Activated CD4-positive, alpha-beta T cell treated with anti-CD3 and anti-CD28 coated beads for 24 hours (primary cell): ENCODE data around the gene ERN1.
A peak's percentile ranks its signal among the peaks of the same experiment; 100 is the strongest.
"Not testable (repeated sequence)": the region's sequence is repeated elsewhere in the genome, so short reads cannot be mapped to it uniquely, and the experiment has no call there.

ENCODE experiments used
- DNase-seq, 2 donors: peaks; one replicate each; pipeline ENCODE4 v3.0.0-alpha.2; 2020; ENCODE audit warnings: low read depth in 2 of 2

ERN1 gene

DNA sequence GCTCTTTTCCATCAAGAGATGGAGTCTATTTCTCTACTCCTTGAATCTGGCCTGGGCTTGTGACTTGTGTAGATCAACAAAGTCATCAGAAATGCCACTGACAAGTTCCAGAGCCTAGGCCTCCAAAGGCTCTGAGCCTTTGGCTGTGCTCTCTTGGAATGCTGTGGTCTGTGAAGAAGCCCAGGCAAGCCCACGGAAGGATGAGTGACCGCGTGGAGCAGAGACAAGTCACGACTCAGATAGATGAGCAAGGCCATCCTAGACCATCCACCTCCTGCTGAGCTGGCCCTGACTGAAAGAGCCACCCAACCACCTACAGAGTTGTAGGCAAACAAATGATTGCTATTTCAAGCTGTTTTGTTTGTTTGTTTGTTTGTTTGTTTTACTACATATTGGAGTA lies 97.9 kb downstream of the ERN1 start:
- DNase-seq: no peak

DNA sequence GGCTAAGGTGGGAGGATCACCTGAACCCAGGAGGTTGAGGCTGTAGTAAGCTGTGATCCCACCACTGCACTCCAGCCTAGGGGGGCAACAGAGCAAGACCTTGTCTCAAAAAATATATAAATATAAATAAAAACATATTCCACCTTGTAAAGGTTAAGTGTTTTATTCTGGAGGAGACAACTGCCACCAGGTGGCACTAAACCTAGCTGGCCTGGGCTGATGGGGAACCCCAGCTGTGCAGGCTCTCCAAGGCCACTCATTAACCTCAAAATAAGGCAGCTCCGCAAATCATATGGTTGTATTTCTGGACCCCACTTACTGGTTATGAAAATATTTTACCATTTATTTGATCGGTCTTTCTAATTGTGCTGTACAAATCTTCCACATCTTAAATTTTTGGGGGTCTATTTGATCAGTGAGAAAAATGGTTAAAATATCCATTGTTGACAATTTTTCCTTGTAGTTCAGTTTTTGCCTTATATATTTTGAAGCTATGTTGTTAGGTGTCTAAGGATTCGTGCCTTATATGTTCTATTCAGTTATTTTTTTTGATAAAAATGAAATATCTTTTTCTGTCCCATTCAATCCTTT lies 101.0 kb downstream of the ERN1 start:
- DNase-seq: peak; percentile 59 to 64

DNA sequence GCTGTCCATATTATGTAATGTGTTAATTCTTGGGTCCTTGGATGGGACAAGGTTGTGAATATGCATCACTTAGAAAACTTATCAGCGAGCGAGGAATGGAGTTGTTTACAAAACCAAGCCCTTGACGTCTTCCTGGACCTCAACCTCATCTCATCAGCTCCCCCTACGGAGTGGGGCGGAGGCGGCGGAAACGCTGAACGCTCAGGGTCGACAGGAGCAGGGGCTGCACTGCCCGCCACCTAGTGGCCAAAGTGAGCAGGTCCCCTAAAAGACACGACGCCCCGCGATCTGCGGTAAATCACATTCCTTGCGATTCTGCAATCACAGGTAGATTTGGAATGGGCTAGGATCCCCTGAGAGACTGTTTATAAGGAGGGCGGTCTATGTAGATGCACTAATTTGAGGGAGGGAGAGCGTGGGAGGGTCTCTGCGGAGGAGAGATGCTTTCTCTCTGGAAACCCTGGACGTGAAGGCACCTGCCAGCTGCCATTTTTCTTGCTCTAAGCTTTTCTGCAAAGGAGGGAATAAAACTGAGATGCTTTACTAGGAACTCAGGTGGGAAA lies 104.1 kb downstream of the ERN1 start:
- DNase-seq: peak; percentile 78 to 83

DNA sequence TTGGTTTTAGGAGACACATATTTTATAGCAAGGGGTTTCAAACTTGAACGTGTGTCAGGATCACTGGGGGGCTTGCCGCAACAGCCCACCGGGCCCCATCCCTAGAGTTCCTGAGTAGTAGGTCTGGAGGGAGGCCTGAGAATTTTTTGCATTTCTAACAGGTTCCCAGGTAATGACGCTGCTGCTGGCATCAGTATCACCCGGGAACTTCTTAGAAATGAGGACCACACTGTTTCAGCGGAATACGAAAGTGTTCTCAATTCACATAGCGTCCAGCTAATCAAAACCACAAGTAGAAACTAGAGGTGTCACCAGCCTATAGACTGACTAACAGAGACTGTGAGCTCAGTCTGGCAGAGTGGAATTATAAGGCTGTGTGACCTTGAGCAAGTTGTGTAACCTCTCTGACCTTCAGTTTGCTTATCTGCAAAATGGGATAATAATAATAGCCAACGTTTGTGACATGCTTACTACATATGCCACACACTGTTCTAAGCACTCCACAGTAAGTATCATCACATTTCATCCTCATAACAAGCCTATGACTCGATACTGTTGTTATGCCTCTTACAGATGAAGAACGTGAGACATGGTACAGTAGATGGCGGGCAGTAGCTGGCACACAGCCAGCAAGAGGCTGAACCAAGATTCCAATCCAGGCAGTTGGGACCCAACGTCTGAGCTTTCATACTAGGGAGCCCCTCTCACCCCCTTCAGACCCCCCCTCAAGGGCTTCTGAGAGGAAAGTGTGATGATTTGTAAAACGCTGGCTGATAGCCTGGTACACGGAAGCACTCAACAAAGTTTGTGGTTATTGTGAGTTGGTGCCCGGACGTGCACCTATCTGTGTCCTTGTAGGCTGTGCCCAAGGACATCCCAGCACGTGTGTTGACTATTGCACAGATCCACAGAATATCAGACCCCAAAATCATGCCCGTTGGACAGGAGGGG lies 104.9 kb downstream of the ERN1 start:
- no peak for DNase-seq

DNA sequence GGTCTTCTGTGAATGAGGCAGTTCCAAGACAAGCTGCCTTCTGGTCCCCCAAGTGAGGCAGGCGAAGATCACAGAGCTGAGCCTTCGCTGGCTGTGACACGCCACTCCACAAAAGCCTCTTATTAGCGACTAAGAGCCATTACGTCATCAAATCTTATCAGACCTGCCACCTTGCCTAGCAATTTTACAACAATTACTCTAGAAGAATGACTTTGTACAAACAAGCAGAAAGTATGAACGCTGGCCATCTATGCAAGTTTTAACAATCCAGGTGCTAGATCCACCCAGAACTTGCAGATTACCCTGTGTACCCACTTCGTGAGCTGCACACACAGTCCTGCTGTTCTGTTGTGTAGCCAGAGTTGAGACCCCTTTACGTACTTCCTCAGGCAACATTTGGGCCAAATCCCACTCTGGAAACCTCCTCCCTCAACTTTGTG lies 105.7 kb downstream of the ERN1 start:
- no peak for DNase-seq

DNA sequence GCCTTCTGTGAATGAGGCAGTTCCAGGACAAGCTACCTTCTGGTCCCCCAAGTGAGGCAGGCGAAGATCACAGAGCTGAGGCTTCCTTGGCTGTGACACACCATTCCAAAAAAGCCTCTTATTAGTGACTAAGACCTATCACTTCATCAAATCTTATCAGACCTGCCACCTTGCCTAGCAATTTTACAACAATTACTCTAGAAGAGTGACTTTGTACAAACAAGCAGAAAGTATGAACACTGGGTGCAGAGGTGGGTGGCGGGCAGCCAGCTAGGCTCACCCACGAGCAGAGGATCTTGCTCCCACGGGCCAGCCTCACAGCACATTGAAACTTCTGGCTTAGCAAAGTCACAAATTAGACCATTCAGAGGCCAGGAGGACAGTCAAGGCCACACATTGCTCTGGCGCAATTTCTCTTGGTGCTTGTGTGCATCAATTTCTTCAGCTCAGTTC lies 107.3 kb downstream of the ERN1 start:
- DNase-seq: no peak

DNA sequence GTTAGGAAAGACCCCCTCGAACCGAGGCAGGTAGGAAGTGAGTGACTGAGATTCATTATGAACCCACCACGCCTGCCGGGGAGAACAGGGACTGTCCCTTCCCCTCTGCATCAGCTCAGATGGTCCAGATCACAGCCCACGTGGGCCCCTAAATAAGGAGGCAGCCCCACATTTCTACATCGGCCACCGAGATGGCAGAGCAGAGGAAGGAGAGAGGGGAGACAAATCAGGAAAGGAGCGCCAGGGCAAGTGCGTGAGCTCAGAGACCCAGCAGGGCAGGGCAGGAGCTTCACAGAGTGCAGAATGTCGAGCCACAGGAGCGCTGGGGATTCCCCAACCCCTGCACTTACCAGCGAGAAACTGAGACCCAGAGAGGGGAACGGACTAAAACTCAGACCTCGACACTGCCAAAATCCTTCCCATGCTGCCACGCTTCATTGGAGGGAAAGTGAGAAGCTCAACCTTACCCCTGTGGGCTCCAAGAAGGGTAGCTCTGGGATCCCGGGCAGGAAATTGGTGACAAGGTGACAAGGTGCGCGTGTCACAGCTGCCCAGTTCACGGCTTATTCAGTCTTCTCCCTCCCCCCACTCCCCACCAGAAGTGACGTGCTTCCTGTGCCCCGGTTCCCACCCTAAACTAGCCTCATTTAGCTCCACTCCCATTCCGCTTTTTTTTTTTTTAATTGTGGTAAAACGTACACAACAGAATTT lies 109.7 kb downstream of the ERN1 start, which contains the start of gene ICAM2:
TSS of gene ICAM2 (minus strand) at position 578 of the 711 bp plus-strand sequence. CDS start 13,942 bp downstream, outside the sequence.
- DNase-seq: peak; percentile 73 to 74

DNA sequence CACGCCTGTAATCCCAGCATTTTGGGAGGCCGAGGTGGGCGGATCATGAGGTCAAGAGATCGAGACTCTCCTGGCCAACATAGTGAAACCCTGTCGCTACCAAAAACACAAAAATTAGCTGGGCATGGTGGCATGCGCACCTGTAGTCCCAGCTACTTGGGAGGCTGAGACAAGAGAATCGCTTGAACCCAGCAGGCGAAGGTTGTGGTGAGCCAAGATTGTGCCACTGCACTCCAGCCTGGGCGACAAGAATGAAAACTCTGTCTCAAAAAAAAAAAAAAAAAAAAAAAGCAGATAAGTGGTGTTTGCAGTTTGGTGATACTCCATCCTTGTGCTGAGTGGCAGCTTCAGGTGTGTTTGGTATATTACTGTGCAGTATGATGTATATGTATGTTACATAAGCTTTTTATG lies 110.4 kb downstream of the ERN1 start:
- DNase-seq: not testable (repeated sequence)

DNA sequence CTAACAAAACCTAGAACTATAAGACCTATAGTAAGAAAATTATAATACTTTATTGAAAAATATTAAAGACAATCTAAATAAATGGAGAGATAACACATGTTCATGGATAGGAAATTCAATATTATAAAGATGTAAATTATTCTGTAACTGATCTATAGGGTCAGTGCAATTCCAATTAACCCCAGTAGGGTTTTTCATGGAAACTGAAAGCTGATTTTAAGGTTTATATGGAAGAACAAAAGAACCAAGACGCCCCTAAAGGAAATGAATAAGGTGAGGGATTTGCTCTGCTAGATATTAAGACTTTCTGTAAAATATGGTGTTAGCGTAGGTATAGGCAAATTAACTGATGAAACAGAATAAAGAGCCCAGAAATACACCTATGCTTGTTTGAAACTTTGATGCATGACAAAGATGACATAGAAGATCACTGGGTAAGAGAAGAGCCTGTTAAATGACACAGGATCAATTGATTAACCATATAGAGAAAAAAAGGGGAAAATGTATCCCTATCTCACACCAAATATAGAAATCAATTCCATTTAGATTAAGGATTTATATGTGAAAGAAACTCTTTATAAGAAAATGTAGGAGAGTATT lies 112.5 kb downstream of the ERN1 start:
- DNase-seq: no peak

DNA sequence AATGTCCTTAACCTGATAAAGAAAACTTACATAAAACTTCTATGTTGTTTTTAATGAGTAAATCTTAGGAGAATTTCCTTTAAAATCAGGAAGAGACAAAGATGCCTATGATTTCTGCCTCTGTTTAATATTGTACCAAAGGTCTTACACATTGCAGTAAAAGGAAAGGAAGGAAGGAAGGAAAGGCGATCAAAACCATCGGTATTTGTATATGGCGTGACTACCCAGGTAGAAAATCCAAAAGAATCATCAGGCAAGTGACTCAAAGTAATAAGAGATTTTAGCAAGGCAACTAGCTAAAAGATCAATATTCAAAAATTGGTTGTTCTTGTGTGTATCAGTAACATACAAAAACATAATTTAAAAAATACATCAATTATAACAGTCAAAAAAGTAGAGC lies 113.0 kb downstream of the ERN1 start:
- no peak for DNase-seq

DNA sequence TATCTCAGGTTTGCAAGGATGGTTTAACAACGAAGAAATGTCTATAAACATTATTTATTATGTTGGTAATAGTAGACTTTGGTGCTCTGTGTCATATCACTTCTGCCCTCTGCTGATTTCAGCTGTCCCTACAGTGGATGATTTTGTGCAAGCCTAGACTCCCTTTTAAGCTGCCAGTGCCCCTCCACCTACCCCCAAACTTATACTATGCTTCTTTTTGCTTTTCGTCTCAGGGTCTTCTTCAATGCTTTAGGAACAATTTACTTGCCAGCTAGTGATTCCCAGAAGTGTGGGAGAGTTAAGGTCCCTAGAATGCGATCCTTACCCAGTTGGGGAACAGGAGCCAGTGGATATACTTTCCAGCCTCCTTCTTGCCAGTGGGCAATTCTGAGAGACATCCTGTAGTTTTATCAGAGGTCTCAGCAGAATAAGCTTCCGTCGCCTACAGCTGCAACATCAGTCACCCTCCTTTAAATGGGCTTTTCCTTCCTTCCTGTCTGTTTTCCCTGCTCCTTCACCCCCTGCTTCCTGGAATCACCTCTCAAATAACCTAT lies 113.6 kb downstream of the ERN1 start:
- no peak for DNase-seq

DNA sequence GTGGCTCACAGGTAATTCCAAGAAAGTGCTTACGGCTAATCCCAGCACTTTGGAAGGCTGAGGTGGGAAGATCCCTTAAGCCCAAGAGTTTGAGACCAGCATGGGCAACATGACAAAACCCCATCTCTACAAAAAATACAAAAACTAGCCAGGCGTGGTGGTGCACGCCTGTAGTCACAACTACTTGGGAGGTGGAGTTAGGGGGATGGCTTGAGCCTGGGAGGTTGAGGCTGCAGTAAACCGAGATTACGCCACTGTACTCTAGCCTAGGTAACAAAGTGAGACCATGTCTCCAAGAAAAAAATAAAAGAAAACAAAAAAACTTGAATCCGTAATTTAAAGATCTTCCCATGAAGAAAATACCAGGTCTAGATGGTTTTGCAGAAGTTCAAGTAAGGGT lies 114.5 kb downstream of the ERN1 start:
- no peak for DNase-seq

DNA sequence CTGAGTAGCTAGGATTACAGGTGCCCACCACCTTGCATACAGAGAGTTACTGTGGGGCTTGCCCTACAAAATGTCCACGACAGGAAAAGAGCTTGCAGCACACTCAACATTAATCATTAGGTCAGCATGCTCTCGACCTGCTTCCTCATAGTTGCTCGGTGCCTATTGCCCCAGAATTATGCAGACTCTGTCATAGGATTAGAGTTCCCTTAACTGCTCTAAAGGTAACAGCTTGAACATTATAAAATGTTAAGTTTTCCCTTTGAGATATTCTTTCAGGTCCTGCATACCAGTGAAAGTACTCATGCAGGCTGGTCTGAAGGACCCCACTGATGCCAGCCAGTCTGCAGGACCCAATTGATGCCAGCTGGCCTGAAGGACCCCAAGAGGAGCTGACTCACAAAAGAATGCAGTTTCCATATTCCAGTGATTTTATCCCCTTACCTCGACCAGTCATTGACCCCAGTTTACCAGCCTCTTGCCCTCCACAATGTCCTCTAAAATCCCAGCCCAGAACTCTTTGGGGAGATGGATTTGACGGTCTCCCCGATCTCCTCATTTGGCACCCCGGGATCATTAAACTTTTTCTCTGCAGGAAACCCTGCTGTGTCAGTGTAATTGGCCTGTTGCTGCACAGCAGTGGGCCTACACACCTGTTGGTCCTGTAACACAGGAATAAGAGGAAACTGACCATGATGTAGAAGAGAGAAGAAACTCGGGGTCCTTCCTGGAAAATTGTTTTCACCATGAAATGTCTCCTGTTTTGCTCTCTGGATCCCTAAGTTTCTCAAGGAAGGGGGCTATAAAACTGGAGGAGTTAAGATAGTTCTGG lies 120.2 kb downstream of the ERN1 start:
- no peak for DNase-seq

DNA sequence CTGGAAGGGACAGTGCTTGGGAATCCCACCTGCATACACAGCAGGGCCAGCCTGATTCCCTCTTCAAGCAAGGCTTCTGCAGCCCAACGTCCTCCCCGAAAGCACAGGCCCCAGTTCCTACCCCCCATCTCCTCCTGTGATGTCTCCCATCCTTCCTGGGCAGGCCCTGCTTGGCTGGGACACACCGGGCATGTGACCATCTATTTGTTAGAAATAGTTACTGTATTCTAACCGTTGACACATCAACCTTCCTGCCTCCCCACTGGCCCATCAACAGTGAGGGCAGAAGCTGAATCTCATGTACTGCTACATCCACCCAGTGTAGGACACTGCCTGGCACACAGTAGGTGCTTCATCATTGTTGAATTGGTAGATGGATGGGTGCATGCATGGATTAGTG lies 121.1 kb downstream of the ERN1 start:
- DNase-seq: no peak

DNA sequence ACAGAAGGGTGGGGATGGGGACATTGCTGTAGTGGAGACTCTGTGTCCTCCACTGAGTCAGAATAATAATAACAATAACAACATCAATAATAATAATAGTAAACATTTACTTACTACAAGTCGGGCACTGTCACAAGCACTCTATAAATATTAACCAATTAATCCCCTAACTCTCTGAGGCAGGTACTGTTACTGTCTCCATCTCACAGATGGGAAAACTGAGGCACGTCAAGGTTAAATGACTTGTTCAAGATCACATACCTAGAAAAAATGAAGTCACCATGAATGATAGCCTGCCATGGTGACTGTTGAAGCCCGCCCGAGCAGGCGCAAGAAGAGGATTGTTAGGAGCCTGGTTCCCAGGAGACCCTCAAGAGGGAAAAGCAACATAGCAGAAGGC lies 121.6 kb downstream of the ERN1 start:
- DNase-seq: no peak

DNA sequence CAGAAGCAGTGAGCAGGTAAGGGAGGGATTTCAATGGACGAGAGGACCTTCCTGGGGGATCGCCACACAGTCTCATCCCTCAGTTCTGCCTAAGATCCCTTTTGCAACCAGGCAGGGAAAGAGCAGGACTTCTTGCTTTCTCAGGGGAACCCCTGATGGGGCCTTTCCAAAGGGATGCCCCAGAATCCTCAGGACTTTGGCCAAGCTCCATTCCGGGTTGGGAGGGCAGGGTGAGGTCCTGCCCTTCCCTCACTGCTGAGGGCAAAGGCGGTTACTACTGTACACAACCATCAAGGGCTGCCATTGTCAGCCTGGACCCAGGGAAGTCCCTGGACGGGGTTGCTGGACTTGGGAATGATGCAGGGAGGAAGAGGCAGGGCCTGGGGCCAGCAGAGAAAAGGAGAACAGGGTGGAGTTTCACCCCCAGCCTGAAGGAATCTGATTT lies 122.1 kb downstream of the ERN1 start:
- DNase-seq: no peak

DNA sequence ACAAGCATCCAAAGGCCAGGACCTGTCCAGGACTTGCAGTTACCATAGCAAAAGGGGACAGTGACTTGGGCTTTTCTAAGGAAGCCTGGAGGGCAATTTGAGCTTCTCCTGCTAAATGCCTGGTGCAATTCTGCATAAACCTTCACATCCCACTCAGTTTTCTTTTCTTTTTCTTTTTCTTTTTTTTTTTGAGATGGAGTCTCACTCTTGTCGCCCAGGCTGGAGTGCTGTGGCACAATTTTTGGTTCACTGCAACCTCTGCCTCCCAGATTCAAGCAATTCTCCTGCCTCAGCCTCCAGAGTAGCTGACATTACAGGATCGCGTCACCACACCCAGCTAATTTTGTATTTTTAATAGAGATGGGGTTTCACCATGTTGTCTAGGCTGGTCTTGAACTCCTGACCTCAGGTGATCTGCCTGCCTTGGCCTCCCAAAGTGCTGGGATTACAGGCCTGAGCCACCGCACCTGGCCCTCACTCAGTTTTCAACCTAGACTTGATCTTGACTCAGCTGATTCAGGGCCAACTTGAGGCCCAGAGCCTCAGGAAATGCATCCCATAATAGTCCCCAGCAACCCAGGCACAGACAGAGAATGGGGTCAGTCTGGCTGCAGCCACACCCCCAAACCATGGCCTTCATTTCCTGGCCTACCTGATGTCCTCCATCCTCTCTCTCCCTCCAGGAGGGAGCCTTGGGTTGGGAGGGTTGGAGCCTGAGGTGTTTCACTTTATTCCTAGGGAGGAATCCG lies 122.7 kb downstream of the ERN1 start:
- DNase-seq: not testable (repeated sequence)

DNA sequence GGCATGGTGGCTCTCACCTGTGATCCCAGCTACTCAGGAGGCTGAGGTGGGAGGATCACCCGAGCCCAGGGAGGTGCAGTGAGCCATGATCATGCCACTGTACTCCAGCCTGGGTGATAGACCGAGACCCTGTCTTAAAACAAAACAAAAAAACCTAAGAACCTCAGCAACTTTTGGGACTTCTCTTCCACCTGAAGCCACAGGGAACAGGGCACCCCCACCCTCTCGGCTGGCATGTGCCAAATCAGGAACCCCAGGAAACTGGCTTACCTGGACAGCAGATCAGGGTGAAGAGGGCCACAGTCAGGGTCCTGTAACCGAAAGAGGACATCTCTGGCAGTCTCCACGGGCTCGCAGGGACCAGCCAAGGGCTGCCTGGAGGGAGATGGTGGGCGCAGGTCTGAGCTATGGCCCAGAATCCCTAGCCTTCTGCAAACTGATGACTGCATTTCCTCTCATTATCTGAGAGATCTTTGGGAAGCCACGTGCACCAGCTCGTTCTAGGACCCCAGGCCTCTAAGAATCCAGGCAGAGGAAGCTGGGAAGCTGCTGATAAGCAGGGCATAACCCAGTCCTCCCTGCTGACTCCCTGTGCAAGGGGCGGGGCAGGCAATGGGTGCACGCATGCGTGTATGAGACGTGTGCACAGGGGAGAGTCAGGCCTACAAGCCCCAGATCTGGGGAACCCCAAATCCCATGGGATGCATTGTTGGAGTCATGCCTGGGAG lies 123.4 kb downstream of the ERN1 start:
- no peak for DNase-seq

DNA sequence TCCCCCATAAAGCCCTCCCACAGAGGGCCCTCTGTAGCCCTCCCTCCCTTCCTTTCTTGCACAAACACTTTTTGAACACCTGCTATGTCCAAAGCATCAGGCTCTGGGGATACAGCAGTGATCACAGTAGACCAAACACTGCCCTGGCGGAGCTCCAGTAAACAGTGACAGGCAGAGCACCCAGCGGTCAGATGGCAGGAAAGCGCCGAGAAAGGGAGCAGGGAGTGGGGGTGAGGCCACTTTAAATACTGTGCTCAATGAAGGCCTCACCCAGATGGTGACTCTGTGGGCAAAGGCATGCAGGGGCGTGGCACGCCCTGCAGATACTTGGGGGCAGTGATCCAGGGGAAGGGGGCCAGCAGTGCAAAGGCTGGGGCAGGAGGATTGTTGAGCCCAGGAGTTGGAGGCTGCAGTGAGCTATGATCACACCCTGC lies 124.2 kb downstream of the ERN1 start:
- no peak for DNase-seq
